H1 (cell line): ENCODE measurements around the gene UBE2I. TPM values are rescaled to one million over a fixed set of nuclear protein-coding genes. Genes with fewer than 3 reads are reported as not detected.

Experiments used
- ASH2L ChIP-seq: fragments of 200-600, 300-600 bp; sonication (generic); IDR thresholded peaks from one replicate; pipeline ENCODE4 v1.7.1; 2017; ENCODE audit warnings: low read length
- E2F6 ChIP-seq: IDR thresholded peaks from 2 replicates; pipeline ENCODE4 v1.6.1; 2012; ENCODE audit warnings: inconsistent platforms
- JUN ChIP-seq: IDR thresholded peaks from 2 replicates; pipeline ENCODE4 v1.6.1; 2011; ENCODE audit warnings: low read depth, mild to moderate bottlenecking, improper control_type of control experiment, low read length
- NANOG ChIP-seq: IDR thresholded peaks from 2 replicates; pipeline ENCODE4 v1.6.1; 2011; ENCODE audit warnings: low read length, low read depth, mild to moderate bottlenecking, inconsistent platforms; ENCODE audit not compliant: insufficient read depth, poor library complexity, severe bottlenecking
- SIX5 ChIP-seq: IDR thresholded peaks from 2 replicates; pipeline ENCODE4 v1.6.1; 2011; ENCODE audit warnings: mild to moderate bottlenecking, low read depth, low read length
- polyA plus RNA-seq, 7 experiments: library from polyadenylated mRNA; depleted of rRNA in 3 of 7; stranded (reverse) in 5 of 7; unstranded in 2 of 7; fragments of >200 nt in 5 of 7; fragments of 200-250 nt in 2 of 7; gene quantifications; 1 replicate in 5 of 7; 2 replicates in 1 of 7; 4 replicates in 1 of 7; pipeline versions ENCODE4 v1.2.1 to v1.2.3, GENCODE V29; 2011 to 2013; ENCODE audit warnings: missing spikeins in 2 of 7, mixed read lengths in 2 of 7
- total RNA-seq: library from RNA; stranded (reverse); fragmentation: NEBNext Ultra II Directional; extraction: Animal tissue kit (Norgen Biotek cat#: 25700); gene quantifications from 2 replicates; pipeline ENCODE4 v1.2.1, GENCODE V29; 2021

The UBE2I gene
- total and polyA plus RNA-seq, 2 of the 8 experiments (the other 6 are each of a cell fraction or from before 2014, with no cell fraction given), result 148 to 268 TPM

- TF ChIP-seq E2F6 (no peak), SIX5 (no peak), NANOG (no peak), ASH2L (no peak), JUN (no peak)
- TF ChIP-seq, all 59 proteins: peak for 0
Measured at GRCh38 chr16:1281517-1281916, 27.9 kb upstream of the UBE2I start (continued).
